Measurements from ENCODE around the gene PRXL2A.
A peak's percentile ranks its signal among the peaks of the same experiment; 100 is the strongest.
"Not testable (repeated sequence)": the region's sequence is repeated elsewhere in the genome, so short reads cannot be mapped to it uniquely, and the experiment has no call there.

PRXL2A gene

DNA sequence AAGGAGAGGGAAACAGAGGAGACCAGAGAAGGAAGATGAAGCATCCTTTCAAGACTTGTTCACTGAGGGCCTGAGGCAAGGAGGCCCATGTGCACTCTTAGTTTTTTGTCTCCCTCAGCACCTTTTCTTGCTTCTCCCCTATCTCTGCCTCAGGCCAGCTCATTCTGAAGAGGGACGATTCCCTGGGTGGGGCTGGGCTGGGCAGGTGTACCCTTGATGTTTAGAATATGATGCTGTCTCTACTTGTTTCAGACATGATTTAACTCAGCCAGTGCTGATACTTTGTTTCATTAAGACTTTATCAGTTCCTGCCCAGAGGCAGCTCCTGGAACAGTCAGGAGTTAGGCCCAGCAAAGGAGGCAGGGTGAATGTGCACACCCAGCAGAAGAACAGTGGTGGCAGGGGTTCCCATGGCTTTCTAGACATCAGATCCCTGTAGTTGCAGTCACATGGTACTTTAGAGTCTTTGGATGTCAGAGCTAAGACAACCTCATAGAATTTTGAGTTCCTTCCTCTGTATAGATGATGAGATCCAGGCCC lies 3.4 kb downstream of the PRXL2A start:
- no peak for DNase-seq

DNA sequence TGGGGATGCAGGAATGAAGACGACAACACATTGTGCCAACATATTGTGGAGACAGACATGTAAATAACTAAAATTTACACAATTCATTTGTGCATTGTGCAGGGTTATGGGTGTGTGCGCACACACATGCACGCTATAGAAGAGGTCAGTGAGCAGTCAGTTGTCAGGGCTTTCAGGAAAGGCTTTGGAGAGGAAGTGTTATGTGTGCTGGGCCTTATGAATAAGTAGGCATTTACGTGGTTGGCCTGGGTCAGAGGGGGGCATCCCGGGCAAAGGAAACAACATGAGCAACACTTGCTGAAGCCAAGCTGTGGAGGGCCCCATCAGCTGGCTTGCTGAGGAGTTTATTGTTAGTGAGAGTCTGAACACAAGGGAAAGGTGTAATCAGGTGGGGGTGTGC lies 4.1 kb downstream of the PRXL2A start:
- no peak for DNase-seq

DNA sequence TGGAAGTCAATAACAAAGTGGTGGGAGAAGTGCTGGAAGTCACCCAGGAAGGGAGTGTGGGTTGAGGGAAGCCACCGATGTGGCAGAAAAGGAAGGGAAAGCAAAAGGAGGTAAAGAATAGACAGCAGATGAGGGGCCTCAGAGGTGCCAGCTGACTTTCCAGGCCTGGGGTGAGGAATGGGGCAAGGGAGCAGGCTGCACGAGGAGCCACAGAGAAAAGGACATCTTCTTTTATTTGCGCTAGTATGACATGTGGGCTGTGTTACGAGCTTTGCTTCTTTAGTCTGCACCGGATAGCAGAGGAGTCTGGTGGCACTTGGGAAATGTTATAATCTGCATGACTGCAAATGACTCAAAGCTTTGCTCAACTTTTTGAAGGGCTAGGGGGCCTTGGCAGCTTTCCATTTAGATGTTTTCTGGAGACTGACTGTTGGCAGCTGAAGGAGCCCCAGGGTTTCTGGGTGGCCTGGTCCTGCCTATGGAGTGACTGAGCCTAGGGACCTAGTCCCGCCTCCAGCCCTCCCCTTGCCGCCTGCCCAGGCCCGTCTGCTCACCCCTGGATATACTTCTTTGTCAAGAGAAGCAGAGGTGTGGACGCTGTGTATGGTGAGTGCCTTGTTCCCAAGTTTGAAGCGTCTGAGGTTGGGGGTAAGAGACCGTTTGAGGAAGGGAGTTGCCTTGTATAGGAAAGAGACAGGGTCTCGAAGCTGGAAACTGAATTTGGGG lies 5.1 kb downstream of the PRXL2A start:
- DNase-seq: no peak

DNA sequence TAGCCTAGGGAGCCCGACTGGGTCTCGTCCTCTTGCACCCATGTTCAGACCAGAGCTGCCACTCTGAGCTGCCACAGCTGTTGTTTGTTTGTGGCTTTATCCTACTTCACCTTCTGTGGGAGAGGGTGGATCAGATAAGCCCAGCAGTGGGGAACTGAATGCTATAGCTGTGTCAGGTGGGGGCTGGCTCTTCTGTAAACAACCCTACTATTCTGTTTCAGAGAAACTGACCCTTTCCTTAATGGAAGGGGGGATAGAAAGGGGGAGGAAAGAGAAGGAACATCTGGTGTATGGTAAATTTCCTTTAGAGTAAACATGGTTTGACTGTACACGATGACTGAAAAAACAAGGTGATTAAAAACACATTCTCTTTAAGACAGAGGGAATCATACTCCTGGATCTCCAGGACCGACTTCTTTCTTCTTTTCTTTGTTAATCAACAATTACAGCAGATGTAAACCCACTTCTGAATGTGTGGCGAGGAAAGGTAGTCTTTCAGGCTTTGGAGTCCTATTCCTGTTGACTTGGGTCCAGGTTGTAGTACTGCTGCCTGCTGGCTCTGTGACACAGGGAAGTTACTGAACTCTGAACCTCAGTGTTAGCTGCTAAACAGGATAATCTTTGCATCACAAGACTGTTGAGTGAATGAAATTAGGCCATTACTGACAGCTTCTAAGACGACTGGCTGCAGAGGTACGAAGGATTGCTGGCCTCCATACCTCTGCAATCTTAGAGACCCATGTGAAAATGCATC lies 6.0 kb downstream of the PRXL2A start:
- DNase-seq: no peak

DNA sequence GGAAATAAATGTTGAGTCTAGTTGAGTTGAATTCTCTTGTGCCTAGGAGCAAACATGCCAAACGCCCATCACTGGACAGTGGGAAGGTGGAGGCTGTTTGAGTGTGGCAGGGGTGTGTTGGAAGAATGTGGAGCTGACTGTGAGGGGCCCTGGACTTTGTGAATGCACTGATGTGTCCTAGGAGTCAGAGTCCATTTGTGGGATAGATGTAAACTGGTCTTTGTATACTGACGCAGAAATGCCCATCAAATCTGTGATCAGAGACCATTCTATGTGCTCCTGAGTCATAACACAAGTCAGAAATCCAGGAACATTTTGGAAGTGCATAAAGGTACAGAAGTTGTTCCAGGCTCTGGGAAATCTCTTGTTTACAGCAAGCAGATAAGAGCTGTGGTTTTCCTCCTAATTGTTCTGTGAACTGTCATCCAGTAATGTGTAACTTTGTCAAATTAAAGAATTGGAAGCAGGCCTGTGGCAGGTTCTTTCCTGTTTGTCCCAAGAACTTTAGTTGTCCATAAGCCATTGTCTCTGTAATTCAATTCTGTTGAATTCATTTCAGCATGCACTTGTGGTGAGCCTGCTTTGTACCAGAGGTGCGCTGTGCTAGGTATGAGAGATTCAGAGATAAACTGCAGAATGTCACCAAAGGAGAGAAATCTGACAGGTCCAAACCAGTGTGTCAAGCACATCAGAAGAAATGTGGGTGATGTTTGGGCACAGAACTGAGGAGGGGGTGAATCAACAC lies 7.6 kb downstream of the PRXL2A start:
- no peak for DNase-seq

DNA sequence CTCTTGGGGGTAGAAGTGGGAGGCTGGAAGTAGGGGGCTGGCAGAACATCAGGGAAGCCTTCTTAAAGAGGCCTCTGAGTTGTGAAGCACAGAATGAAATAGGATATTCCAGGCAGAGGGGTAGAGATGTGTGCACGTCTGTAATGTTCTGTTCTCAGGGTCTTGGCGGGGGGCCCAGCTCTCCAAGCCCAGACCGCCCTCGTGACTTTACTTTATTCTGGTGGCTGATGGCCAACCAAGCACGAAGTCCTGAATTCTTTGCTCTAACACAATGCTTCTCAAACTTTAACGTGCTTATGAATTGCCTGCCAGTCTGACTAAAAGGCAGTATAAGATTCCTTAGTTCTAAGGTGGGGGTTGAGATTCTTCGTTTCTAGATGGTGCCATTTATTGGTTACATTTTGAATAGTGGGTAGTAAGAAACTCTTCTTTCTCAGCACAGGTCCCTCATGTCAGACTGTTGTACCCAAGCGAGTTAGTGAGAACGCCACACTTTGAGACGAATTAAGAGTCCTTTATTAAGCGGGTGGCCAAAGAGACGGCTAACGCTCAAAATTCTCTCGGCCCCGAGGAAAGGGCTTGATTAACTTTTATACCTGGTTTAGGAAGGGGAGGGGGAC lies 8.2 kb downstream of the PRXL2A start:
- DNase-seq: no peak

DNA sequence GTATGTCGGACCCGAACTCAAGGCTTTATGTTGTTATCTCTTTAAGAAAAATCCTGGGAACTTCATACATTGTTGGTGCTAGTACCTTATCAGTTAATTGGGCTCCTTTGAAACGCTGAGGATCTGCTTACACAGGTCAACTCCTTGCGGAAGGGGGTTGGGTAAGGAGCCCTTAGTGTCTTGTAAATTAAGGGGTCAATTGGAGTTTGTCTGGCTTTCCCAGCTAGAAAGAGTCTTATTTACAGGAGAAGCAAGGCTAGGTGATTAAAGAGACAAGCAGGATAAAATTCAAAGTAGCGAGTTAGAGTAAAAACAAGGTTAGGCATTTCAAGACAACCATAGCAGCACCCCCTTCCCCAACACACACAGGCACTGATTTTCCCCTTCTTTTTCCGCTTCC lies 8.9 kb downstream of the PRXL2A start:
- DNase-seq: not testable (repeated sequence)

DNA sequence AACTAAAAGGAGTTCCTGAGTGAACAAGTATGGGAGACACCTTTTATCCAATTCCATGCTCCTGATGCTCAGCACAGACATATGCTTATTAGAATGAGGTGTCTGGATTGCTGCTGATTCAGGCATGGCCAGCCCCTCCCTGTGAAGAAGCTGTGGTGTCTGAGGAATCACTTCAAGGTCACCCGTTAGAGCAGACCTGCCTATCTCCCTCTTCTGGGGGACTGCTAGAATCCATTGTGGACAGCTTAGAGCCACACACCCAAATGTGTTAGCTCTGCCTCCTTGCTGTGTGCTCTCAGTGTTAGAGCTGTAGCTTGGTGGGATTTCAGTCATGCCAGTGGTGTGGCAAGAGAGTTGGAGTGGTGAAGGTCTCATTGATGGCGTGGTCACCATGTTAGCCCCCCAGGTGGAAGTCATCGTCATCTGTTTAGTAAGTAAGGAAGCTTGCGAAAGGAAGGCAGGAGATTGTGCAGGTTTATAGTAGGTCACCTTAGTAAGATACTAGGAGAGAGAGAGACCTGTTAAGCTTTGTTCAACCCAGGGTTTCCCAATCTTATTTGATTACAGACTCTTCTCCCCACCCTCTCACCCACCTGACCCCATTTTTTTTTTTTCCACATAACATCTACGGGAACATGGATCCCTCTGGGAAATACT lies 12.8 kb downstream of the PRXL2A start:
- DNase-seq: no peak

DNA sequence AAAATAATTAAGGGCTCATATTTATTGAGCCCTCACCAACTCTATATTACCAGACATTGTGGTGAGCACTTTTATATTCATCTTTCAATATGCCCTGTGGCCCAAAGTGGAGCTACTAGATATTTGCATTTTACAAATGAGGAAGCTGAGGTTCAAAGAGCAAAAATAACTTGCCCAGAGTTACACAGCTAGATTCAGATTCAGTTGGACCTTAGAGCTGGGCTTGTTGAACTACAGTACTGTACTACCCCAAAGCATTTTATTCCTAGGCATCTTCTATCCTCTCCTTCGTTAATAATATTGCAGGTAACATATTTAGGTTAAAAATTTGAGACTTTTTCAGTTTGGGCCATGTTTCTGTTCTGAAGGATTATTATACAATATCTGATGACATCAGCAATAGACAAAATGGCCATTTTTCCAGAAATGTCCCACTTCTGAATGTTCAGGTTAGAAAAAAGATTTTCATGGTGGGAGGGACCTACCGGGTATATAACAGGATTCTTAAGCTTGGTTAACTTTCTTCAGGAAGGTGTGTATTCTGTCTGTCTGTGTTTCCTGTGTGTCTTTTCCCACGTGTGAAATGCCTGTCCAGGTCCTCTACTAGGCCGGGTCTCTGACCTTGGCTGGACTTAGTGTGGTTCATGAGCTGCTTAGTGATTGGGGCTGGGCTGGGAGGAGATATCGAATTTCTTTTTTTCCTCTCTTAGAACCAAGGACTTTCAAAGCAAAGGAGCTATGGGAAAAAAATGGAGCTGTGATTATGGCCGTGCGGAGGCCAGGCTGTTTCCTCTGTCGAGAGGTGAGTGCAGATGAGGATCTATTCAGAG lies 13.6 kb downstream of the PRXL2A start:
- no peak for DNase-seq

DNA sequence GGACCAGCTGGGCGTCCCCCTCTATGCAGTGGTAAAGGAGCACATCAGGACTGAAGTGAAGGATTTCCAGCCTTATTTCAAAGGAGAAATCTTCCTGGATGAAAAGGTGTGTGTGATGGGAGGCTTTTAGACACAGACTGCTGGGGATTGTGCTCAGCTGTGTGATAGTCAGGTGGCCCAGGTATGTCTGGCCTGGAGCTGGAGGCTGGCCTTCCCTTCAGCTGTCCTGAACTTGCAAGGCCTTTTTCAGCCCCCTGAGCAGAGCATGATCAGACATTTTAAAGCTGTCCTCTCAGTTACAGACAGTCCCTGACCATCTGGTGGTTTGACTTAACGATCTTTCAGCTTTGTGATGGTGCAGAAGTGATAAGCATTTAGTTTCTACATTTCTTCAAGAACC lies 17.6 kb downstream of the PRXL2A start:
- DNase-seq: no peak

DNA sequence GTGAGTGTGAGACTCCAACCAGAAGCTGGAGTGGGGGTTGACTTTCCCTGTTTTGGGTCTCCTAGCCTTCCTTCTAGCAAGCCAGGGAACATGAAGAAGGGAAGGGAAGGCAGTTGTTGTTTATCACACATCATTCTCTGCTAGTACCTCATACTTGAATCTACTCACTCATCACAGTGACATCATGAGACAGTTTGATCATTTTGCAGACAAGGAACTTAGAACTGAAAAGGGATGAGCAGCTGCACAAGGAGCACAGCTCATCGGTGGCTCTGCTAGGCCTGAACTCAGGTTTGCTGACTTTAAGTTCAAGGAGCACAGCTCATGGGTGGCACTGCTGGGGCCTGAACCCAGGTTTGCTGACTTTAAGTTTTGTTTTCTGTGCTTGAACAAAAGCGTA lies 19.2 kb downstream of the PRXL2A start:
- no peak for DNase-seq

DNA sequence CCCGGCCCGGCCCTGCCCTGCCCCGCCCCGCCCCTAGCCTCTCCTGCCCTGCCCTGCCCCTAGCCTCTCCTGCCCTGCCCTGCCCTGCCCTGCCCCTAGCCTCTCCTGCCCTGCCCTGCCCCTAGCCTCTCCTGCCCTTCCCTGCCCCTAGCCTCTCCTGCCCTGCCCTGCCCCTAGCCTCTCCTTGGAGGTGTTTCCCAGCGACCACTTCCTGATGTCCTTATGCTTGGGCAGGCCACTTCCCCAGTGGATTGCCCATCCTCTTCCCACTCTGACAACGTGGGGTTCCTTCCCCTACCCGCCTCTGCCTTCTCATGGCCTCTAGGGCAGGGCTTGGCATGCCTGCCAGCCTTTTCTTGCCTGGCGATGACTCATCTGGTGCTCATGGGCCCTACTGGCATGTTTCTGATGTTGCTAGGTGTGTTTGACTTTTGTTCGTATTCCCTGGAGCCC lies 21.2 kb downstream of the PRXL2A start:
- no peak for DNase-seq

DNA sequence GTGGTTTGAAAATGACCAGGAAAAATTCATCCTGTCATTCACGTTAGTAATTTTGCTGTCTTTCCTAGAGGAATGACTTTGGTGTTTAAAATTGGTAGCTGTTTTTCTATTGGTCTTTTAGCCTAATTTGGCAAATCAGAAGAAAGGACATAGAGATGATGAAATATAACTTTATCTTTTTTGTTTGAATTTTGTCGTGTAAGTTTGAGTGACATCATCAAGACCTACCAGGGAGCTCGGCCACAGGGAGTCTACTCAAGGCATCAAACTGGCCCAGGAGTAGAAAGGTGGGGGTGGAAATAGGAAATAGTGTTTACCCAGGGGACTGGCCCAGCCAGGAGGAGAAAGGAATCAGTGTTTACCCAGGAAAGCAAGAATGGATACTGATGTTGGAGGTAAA lies 24.8 kb downstream of the PRXL2A start:
- no peak for DNase-seq

DNA sequence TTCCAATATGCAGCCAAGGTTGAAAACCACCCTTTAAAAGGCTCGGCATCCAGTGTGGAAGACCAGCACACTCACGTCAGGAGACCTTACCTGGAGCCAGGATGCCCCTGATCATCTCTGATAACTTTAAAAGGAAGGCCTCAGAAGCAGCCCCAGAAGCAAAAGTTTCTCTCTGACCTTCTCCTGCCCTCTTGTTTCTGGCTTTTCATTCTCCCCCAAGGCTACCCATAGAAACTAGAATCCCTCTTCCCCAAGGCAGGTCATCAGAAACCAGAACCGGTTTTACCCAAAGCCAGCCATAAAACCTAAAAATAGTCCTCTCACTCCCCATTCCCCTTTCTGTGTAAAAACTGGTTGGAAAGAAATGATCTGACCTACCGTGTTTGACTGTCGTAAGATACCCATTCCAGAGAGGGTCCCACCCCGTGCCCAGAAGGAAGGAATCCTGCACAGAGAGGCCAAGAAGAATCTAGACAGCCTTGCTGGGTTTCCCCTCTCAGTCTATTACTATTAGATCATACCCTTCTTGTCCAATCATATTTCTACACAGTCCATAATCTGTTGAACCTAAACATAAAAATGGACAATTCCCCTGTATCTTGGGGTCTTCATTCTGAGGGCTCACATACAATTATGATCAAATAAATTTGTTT lies 28.2 kb downstream of the PRXL2A start:
- DNase-seq: no peak

DNA sequence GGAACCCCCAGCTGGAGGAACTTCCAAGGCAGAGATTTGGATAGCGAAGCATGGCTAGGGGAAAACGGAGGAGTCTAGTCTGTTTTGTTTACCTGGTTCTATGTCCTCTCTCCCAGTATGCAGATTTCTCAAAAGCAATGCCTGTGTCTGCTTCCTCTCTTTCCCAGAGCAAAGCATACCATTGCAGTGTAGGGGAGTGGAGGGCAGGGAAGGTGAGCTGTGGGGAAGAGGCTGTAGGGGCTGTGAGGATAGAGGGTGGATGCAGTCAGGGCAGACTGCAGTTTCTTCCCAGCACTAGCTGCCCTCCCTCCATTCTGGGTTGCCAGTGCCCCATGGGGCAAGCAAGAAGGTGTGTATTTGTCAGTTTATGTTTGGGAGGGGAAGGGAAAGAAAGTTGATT lies 28.9 kb downstream of the PRXL2A start:
- no peak for DNase-seq

DNA sequence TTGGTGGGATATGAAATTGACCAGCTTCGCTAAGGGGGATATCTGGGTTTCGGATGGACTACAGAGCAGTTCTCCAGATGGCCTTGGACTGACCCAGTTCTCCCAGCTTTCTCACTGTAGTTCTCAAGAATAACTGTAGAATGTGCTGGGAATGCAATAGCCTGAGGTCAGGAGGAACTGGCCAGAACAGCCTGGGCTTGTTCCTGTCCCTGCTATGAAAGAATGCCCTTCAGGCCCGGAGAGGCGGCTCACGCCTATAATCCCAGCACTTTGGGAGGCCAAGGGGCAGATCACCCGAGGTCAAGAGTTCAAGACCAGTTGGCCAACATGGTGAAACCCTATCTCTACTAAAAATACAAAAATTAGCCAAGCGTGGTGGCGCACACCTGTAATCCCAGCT lies 33.5 kb downstream of the PRXL2A start:
- DNase-seq: no peak

DNA sequence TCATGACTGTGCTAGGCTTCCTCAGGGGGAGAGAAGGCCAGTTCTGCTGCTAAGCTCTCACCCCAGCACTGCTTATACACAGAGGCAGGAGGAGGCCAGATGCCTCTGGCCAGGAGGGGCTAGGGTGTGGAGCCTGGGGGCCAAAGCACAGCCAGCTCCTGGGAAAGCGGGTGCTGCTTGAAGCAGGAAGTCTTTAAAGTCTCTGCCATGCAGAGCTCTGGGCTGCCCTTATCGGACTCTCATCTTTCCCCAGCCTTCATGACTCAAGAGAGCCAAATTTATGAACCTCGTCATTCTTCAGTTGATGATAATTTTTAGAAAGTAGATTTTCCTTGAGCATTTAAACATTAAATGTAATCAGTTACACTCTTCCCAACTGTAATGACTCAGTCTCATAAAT lies 34.5 kb downstream of the PRXL2A start:
- DNase-seq: no peak

DNA sequence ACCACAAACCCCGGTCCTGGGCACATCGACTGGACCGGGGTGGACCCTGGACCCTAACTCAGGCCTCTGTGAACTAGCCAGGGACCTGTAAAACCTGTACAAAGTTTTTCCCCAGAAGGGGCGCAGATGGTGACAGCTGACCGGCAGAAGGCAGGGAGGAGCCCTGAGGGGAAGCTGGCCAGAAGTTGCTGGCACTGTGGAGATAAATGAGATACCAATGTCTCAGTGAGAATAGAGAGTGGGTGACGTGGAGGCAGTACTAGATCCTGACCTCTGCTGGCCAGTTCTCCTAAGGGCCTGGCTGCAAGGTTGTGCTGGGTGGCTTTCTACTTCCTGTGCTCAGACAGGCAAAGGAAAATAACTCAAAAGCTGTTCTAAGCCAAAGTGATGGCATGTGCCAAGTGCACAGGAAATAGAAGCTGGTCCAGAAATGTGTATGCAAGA lies 35.2 kb downstream of the PRXL2A start:
- DNase-seq: no peak

DNA sequence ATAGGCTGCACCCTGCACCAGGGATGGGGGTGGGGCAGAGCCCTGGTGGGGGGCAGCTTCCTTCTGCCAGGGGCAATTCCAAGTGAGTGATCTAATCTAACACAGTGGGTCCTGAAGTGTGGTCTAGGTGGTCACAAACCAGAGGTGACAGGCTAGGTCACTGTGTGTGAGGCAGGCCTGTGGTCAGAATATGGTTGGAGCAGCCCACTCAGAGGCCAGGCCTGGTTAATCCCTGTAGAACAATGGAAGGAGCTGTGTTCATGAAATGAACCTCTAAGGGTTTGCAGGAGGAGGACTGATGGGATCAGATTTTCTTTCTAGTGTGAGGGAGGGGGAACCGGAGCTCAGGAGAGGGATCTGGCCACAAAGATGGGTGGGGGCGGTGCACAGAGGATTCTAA lies 35.8 kb downstream of the PRXL2A start:
- no peak for DNase-seq

DNA sequence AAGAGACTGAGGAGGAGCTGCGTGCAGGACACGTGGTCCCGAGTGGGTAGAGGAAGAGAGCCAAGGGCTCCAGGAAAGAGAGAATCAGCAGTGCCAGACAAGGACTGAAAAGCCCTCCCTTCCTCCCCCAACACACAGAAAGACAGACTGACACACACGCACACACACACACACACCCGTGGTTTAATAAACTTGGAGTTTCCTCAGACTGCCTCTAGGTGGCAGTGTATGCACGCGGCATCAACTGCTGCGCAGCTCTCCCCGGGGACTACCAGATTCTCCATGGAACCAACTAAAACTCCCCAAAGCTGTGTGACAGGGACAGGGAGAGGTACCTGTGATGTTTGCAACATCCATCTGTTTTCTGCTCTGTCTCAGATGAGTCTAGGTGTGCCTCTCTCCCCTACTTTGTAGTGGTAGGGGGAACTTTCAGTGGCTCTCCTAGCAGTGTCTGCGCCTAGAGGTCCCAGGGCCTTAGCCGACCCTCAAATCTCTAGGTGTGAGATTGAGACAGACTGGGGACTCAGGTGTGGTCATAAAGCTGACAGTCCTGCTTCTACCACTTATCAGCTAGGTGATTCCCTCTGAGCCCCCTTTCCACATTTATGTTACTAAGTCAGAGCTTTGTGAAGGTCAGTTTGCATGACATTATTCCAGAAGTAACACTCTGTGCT lies 36.4 kb downstream of the PRXL2A start:
- peak; percentile 76 for DNase-seq
